IMR-90 (cell line): ENCODE data around the gene PSEN1. TPM values are rescaled to one million over a fixed set of nuclear protein-coding genes. Genes with fewer than 3 reads are reported as not detected.

Source experiments
- ATAC-seq: fragments of 200-7000 bp; cut with Tn5 transposase; 2 replicates; pipeline ENCODE4 v1.9.1; 2020; ENCODE audit warnings: low read depth, mild to moderate bottlenecking, moderate library complexity
- BruUV-seq: library from RNA; stranded (reverse); fragments of 400-500 nt; replicated peaks from 2 replicates; lab custom pipeline; 2021; lab: Mats Ljungman, UMichigan
- CTCF ChIA-PET: fragments of 300-600 bp; formaldehyde crosslinking; extraction: SDS; loops from one replicate; lab custom pipeline; 2021; ENCODE audit warnings: antibody characterized with exemption; lab: Yijun Ruan, JAX
- POLR2A ChIA-PET: fragments of 300-600 bp; sonication (Branson Sonifier 250); formaldehyde crosslinking; loops from one replicate; lab custom pipeline; 2022; ENCODE audit warnings: antibody characterized with exemption; ENCODE audit not compliant: unreplicated experiment; lab: Charles Lee
- DNase-seq: peaks from one replicate; pipeline ENCODE4 v3.0.0; 2013
- H2AFZ ChIP-seq: replicated peaks from 2 replicates; pipeline ENCODE3; 2013; ENCODE audit warnings: low read length, mild to moderate bottlenecking; ENCODE audit not compliant: poor library complexity
- H2AK5ac ChIP-seq: 2 replicates; pipeline ENCODE4 v1.6.1; 2013; ENCODE audit warnings: low read depth, low read length, inconsistent platforms
- H2AK9ac ChIP-seq: replicated peaks from 2 replicates; pipeline ENCODE3; 2013; ENCODE audit warnings: mild to moderate bottlenecking, low read depth, low read length, moderate library complexity; ENCODE audit not compliant: poor library complexity
- H2BK120ac ChIP-seq: 2 replicates; pipeline ENCODE4 v1.6.1; 2013; ENCODE audit warnings: low read depth, low read length, inconsistent platforms
- H2BK15ac ChIP-seq: 3 replicates; pipeline ENCODE4 v1.6.1; 2013; ENCODE audit warnings: low read depth, low read length, inconsistent platforms
- H2BK20ac ChIP-seq: 2 replicates; pipeline ENCODE4 v1.6.1; 2013; ENCODE audit warnings: low read depth, mild to moderate bottlenecking, inconsistent platforms, low read length, moderate library complexity
- H2BK5ac ChIP-seq: 2 replicates; pipeline ENCODE4 v1.6.1; 2013; ENCODE audit warnings: mild to moderate bottlenecking, low read depth, low read length, inconsistent platforms; ENCODE audit not compliant: poor library complexity, severe bottlenecking
- H3K14ac ChIP-seq: replicated peaks from 2 replicates; pipeline ENCODE4 v1.6.1; 2013; ENCODE audit warnings: low read depth, low read length, inconsistent platforms
- H3K18ac ChIP-seq: 2 replicates; pipeline ENCODE4 v1.6.1; 2013; ENCODE audit warnings: low read depth, low read length, control low read depth
- H3K23ac ChIP-seq: 2 replicates; pipeline ENCODE4 v1.6.1; 2013; ENCODE audit warnings: low read depth, low read length, inconsistent platforms
- H3K27ac ChIP-seq: 2 replicates; pipeline ENCODE4 v1.5.1; 2013; ENCODE audit warnings: mild to moderate bottlenecking, control low read depth, low read length; ENCODE audit not compliant: insufficient read depth
- H3K27me3 ChIP-seq: 2 replicates; pipeline ENCODE4 v1.6.1; 2013; ENCODE audit warnings: low read length; ENCODE audit not compliant: control insufficient read depth, insufficient read depth
- H3K36me3 ChIP-seq: 2 replicates; pipeline ENCODE4 v1.6.1; 2013; ENCODE audit warnings: low read length, mixed read lengths; ENCODE audit not compliant: control insufficient read depth, insufficient read depth
- H3K4ac ChIP-seq: 2 replicates; pipeline ENCODE4 v1.6.1; 2013; ENCODE audit warnings: low read depth, low read length, inconsistent platforms
- H3K4me1 ChIP-seq: 2 replicates; pipeline ENCODE4 v1.6.1; 2013; ENCODE audit warnings: low read length, mixed read lengths; ENCODE audit not compliant: control insufficient read depth, insufficient read depth
- H3K4me2 ChIP-seq: 2 replicates; pipeline ENCODE4 v1.6.1; 2013; ENCODE audit warnings: low read depth, mild to moderate bottlenecking, control low read depth, low read length, moderate library complexity
- H3K4me3 ChIP-seq: 2 replicates; pipeline ENCODE4 v1.5.1; 2013; ENCODE audit warnings: low read depth, mild to moderate bottlenecking, control low read depth, low read length, moderate library complexity; ENCODE audit not compliant: insufficient read depth
- H3K56ac ChIP-seq: 2 replicates; pipeline ENCODE4 v1.6.1; 2013; ENCODE audit warnings: low read length, inconsistent platforms; ENCODE audit not compliant: insufficient read depth; ENCODE audit errors: extremely low read depth
- H3K79me1 ChIP-seq, 2 experiments: 2 replicates each; pipeline ENCODE4 v1.6.1; 2013; ENCODE audit warnings: low read length in 2 of 2, inconsistent platforms in 1 of 2, low read depth in 1 of 2
- H3K9ac ChIP-seq: 2 replicates; pipeline ENCODE4 v1.6.1; 2013; ENCODE audit warnings: low read depth, low read length, control low read depth
- H3K9me1 ChIP-seq: 2 replicates; pipeline ENCODE4 v1.6.1; 2013; ENCODE audit warnings: low read length, inconsistent platforms; ENCODE audit not compliant: insufficient read depth
- H3K9me3 ChIP-seq: 2 replicates; pipeline ENCODE4 v1.6.1; 2013; ENCODE audit warnings: low read length; ENCODE audit not compliant: control insufficient read depth, insufficient read depth
- H4K20me1 ChIP-seq: 2 replicates; pipeline ENCODE4 v1.6.1; 2013; ENCODE audit warnings: low read length, inconsistent platforms; ENCODE audit not compliant: insufficient read depth
- H4K5ac ChIP-seq: 2 replicates; pipeline ENCODE4 v1.6.1; 2013; ENCODE audit warnings: mild to moderate bottlenecking, low read depth, low read length, control low read depth
- H4K8ac ChIP-seq, 2 experiments: 2 replicates each; pipeline ENCODE4 v1.6.1; 2013; ENCODE audit warnings: low read depth in 2 of 2, low read length in 2 of 2, control low read depth in 1 of 2, inconsistent platforms in 1 of 2
- H4K91ac ChIP-seq: 2 replicates; pipeline ENCODE4 v1.6.1; 2013; ENCODE audit warnings: low read depth, low read length, inconsistent platforms; ENCODE audit not compliant: insufficient read depth
- BHLHE40 ChIP-seq: fragments of 150-350 bp; IDR thresholded peaks from 2 replicates; pipeline ENCODE4 v1.6.1; 2016; ENCODE audit warnings: mild to moderate bottlenecking, low read depth, low read length
- CEBPB ChIP-seq: IDR thresholded peaks from 2 replicates; pipeline ENCODE4 v1.6.1; 2012; ENCODE audit warnings: low read depth, low read length, improper control_type of control experiment
- CHD1 ChIP-seq: IDR thresholded peaks from 2 replicates; pipeline ENCODE4 v1.6.1; 2012; ENCODE audit warnings: low read depth, low read length, improper control_type of control experiment
- CTCF ChIP-seq: conservative IDR thresholded peaks from 2 replicates; pipeline ENCODE4 v1.5.1; 2012; ENCODE audit warnings: mild to moderate bottlenecking, low read depth, low read length, improper control_type of control experiment
- ELK1 ChIP-seq: fragments of 150-350 bp; IDR thresholded peaks from 2 replicates; pipeline ENCODE4 v1.6.1; 2016; ENCODE audit warnings: low read depth, mild to moderate bottlenecking, low read length, moderate library complexity, borderline replicate concordance
- FOS ChIP-seq: fragments of 150-350 bp; IDR thresholded peaks from 2 replicates; pipeline ENCODE4 v1.6.1; 2016; ENCODE audit warnings: low read depth, low read length
- MAFK ChIP-seq: IDR thresholded peaks from 2 replicates; pipeline ENCODE4 v1.6.1; 2012; ENCODE audit warnings: low read depth, low read length, improper control_type of control experiment
- MAZ ChIP-seq: IDR thresholded peaks from 2 replicates; pipeline ENCODE4 v1.6.1; 2012; ENCODE audit warnings: low read depth, mild to moderate bottlenecking, low read length, improper control_type of control experiment, moderate library complexity, borderline replicate concordance
- MXI1 ChIP-seq: IDR thresholded peaks from 2 replicates; pipeline ENCODE4 v1.6.1; 2012; ENCODE audit warnings: low read depth, mild to moderate bottlenecking, low read length, moderate library complexity, borderline replicate concordance
- NFE2L2 ChIP-seq: fragments of 150-350 bp; IDR thresholded peaks from 2 replicates; pipeline ENCODE4 v1.6.1; 2016; ENCODE audit warnings: low read depth, mild to moderate bottlenecking, low read length
- POLR2A ChIP-seq: IDR thresholded peaks from 2 replicates; pipeline ENCODE4 v1.6.1; 2012; ENCODE audit warnings: mild to moderate bottlenecking, low read depth, low read length
- RAD21 ChIP-seq: IDR thresholded peaks from 2 replicates; pipeline ENCODE4 v1.6.1; 2012; ENCODE audit warnings: low read length, improper control_type of control experiment
- RCOR1 ChIP-seq: IDR thresholded peaks from 2 replicates; pipeline ENCODE4 v1.6.1; 2012; ENCODE audit warnings: mild to moderate bottlenecking, low read length, improper control_type of control experiment; ENCODE audit not compliant: insufficient replicate concordance
- RFX5 ChIP-seq: IDR thresholded peaks from 2 replicates; pipeline ENCODE4 v1.8.0; 2012; ENCODE audit warnings: low read depth, mild to moderate bottlenecking, low read length, moderate library complexity
- SMC3 ChIP-seq: fragments of 150-350 bp; IDR thresholded peaks from 2 replicates; pipeline ENCODE4 v1.6.1; 2016; ENCODE audit warnings: low read depth, mild to moderate bottlenecking, antibody characterized with exemption, low read length, moderate library complexity
- USF2 ChIP-seq: fragments of 150-350 bp; IDR thresholded peaks from 2 replicates; pipeline ENCODE4 v1.6.1; 2017; ENCODE audit warnings: mild to moderate bottlenecking, antibody characterized with exemption, low read length, low read depth
- WGBS, 2 experiments: methylation state at CpG; one replicate each; pipeline versions ENCODE4 v1.1.5 to v1.1.7; 2013; ENCODE audit warnings: missing lambda C conversion rate in 2 of 2; ENCODE audit not compliant: insufficient read length in 1 of 2; ENCODE audit errors: extremely low coverage in 2 of 2; 5-methylcytosine and 5-hydroxymethylcytosine counted together
- dilution Hi-C: fragments of 300-500 bp; cut with HindIII; formaldehyde crosslinking; loops from one replicate; pipeline ENCODE4 v1.14.3; 2018; ENCODE audit warnings: low sequenced_read_pairs; ENCODE audit not compliant: unreplicated experiment
- in situ Hi-C: fragments of 300-500 bp; cut with MboI; formaldehyde crosslinking; loops from 3 replicates; pipeline ENCODE4 v1.14.3; 2019; ENCODE audit warnings: low sequenced_read_pairs, inconsistent platforms, mixed read lengths
- intact Hi-C: fragments of 100-400 bp; cut with micrococcal nuclease; formaldehyde crosslinking; loops from 2 replicates; pipeline ENCODE4 v1.10.0; 2022
- polyA plus RNA-seq, 3 experiments: library from polyadenylated mRNA; depleted of rRNA; stranded (reverse); fragments of >200 nt; gene quantifications; 2 replicates each; pipeline ENCODE4 v1.2.3, GENCODE V29; 2012; ENCODE audit warnings: low replicate concordance in 1 of 3
- total RNA-seq: library from RNA; depleted of rRNA; stranded (reverse); fragments of >200 nt; gene quantifications from 2 replicates; pipeline ENCODE4 v1.2.3, GENCODE V29; 2012

The PSEN1 gene
- total and polyA plus RNA-seq, 2 of the 4 experiments (the other 2 are of a cell fraction): 14.8 to 62.7 TPM

- H3K27ac ChIP-seq: no peak overlapping the region
- intact Hi-C loops (loop anchor here (5.0 to 10.0 kb wide), 2 partner anchors 110 to 462 kb away; no protein-coding TSS in a partner anchor), dilution Hi-C loops (no loop called here), in situ Hi-C loops (loop anchor here (5.0 kb wide), 1 partner anchor 295 kb away; no protein-coding TSS in a partner anchor)
- H3K4ac ChIP-seq: no peak overlapping the region
- H3K56ac ChIP-seq: no peak overlapping the region
- no peak overlapping the region for H2BK120ac ChIP-seq
- peaks cover 35% of the 10 kb centered on the region for H3K36me3 ChIP-seq
- H3K23ac ChIP-seq: no peak overlapping the region
- H3K79me1 ChIP-seq: peaks cover 0 to 8% of the 10 kb centered on the region in 2 experiments; a peak in 1 of 4 replicates
- no TSS peak for BruUV-seq
- no peak overlapping the region for H2BK20ac ChIP-seq
- 0 out of 2 replicates have a peak, but pooled peaks cover 5% of the 10 kb centered on the region for H3K9me1 ChIP-seq
- H3K4me2 ChIP-seq: no peak overlapping the region
- no peak overlapping the region for H3K18ac ChIP-seq
- TF ChIP-seq RCOR1 (no peak), POLR2A (no peak), RAD21 (no peak), RFX5 (no peak), NFE2L2 (no peak), SMC3 (no peak), FOS (no peak), MAFK (no peak), MXI1 (no peak), BHLHE40 (no peak), USF2 (no peak), CEBPB (no peak), CHD1 (no peak), CTCF (no peak), MAZ (no peak), ELK1 (no peak)
- WGBS, 2 experiments: no CpG with 5 or more reads among the region's 3 CpGs
- no peaks in the 10 kb centered on the region for H3K9me3 ChIP-seq
- H3K4me3 ChIP-seq: no peak overlapping the region
- H2BK5ac ChIP-seq: no peak overlapping the region
- DNase-seq (no peak), ATAC-seq (no peak)
- no peak overlapping the region for H2AK5ac ChIP-seq
- H4K5ac ChIP-seq: no peak overlapping the region
- POLR2A ChIA-PET: no interaction called here
- H3K9ac ChIP-seq: no peak overlapping the region
- H4K20me1 ChIP-seq: no peaks in the 10 kb centered on the region
- H2AK9ac ChIP-seq: no peak overlapping the region
- no peak overlapping the region for H4K91ac ChIP-seq
- no peak overlapping the region for H2AFZ ChIP-seq
- H4K8ac ChIP-seq: no peak overlapping the region
- H3K27me3 ChIP-seq: no peaks in the 10 kb centered on the region
- 0 out of 2 replicates have a peak, but pooled peaks cover 2% of the 10 kb centered on the region for H3K4me1 ChIP-seq
- H2BK15ac ChIP-seq: no peak overlapping the region
- H3K14ac ChIP-seq: no peak overlapping the region
- CTCF ChIA-PET: interaction anchor here (0.5 to 1.3 kb wide), 4 partner anchors 10 to 309 kb away, joined by 3 to 4 read pairs (median 3); no protein-coding TSS in a partner anchor
Observed at GRCh38 chr14:73172500-73172899, 36.2 kb downstream of the PSEN1 start.
